Activated naive CD4-positive, alpha-beta T cell treated with anti-CD3 and anti-CD28 coated beads for 36 hours (primary cell): ENCODE measurements around the gene CHRNG. TPM values are rescaled to one million over a fixed set of nuclear protein-coding genes. Genes with fewer than 3 reads are reported as not detected.

ENCODE experiments used
- CTCF ChIA-PET: fragments of 350-600 bp; sonication (Branson Sonifier 250); formaldehyde crosslinking; loops from one replicate; lab custom pipeline; 2021; ENCODE audit warnings: antibody characterized with exemption; lab: Charles Lee
- DNase-seq: peaks from one replicate; pipeline ENCODE4 v3.0.0-alpha.2; 2020
- H3K27ac Mint-ChIP-seq: one replicate; pipeline ENCODE4 v1.8.0; 2021; ENCODE audit warnings: mild to moderate bottlenecking, mixed read lengths
- H3K27me3 Mint-ChIP-seq: one replicate; pipeline ENCODE4 v1.8.0; 2021; ENCODE audit warnings: low read depth, mixed read lengths
- H3K36me3 Mint-ChIP-seq: one replicate; pipeline ENCODE4 v1.8.0; 2021; ENCODE audit warnings: low read depth, mixed read lengths
- H3K4me1 Mint-ChIP-seq: one replicate; pipeline ENCODE4 v1.8.0; 2021; ENCODE audit warnings: low read depth, mixed read lengths
- H3K4me3 Mint-ChIP-seq: one replicate; pipeline ENCODE4 v1.8.0; 2021; ENCODE audit warnings: mild to moderate bottlenecking, moderate library complexity, mixed read lengths
- H3K9me3 Mint-ChIP-seq: one replicate; pipeline ENCODE4 v1.8.0; 2021; ENCODE audit warnings: mixed read lengths
- intact Hi-C: fragments of 100-400 bp; cut with micrococcal nuclease; formaldehyde crosslinking; loops from one replicate; pipeline ENCODE4 v1.15.1; 2023
- total RNA-seq, 2 experiments: library from RNA; stranded (reverse); gene quantifications; one replicate each; pipeline ENCODE4 v1.2.3, GENCODE V29; 2021

The CHRNG gene
- total RNA-seq, 2 experiments from 2014 or later = not detected

DNA sequence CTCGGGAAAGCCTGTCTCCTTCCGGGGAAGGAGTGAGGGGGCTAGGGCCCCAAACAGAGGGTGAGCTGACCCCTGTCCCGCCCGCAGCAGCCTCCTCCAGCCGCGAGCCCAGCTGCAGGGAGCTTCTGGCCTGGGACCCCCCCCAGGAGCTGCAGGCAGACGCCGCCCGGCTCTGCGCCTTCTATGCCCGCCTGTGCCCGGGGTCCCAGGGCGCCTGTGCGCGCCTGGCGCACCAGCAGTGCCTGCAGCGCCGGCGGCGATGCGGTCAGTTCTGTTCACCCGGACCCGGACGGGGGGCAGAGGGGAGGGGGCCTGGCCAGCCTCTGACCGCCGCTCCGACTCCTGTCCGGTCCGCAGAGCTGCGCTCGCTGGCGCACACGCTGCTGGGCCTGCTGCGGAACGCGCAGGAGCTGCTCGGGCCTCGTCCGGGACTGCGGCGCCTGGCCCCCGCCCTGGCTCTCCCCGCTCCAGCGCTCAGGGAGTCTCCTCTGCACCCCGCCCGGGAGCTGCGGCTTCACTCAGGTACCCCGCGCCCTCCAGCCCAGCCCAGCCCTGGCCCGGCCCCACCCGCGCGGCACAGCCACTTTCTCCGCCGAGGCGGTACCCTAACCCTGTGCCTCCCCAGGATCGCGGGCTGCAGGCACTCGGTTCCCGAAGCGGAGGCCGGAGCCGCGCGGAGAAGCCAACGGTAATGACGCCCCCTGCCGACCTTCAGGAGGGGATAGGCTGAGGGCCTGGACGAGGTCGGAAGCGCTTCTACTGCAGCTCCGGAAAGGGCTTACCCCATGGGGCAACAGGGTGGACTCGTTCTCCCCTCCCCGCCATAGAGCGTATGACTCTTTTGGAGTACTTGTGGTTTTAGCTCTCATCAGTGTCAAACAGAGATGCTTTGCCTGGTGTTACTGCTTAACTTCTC, 15.6 kb upstream of the CHRNG start:
- H3K36me3 Mint-ChIP-seq = no peaks in the 10 kb centered on the region
- H3K27ac Mint-ChIP-seq = no peak overlapping the region
- H3K4me3 Mint-ChIP-seq = no peak overlapping the region
- DNase-seq = peak; percentile 53
- intact Hi-C loops = loop anchor here (10.0 kb wide), 2 partner anchors 179 to 599 kb away; partner anchors contain the start of gene NPPC
- peaks cover 20% of the 10 kb centered on the region for H3K4me1 Mint-ChIP-seq
- H3K9me3 Mint-ChIP-seq = no peaks in the 10 kb centered on the region
- CTCF ChIA-PET = interaction anchor here (0.6 to 5.5 kb wide), 6 partner anchors 7 to 132 kb away, joined by 3 to 27 read pairs (median 3); no protein-coding TSS in a partner anchor
- peaks cover 46% of the 10 kb centered on the region for H3K27me3 Mint-ChIP-seq

DNA sequence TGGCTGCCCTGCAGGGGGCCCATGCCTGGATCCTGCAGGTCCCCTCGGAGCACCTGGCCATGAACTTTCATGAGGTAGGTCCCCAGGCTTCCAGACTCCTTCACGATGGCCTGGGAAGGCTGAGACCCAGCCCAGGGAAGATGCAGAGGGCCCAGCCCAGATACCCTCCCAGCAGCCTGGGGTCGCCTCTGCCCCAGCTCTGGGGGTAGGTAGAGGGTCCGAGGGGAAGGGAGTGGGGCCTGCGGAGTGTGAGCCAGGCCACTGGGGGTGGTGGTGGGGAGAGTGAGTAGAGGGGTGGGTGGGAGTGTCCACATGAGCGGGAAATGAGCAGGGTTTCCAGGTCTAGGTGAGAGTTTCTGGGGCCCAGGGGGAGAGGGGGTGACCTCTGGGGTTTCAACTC, 14.7 kb upstream of the CHRNG start:
- Mint-ChIP-seq H3K27ac (no peak overlapping the region), H3K9me3 (no peaks in the 10 kb centered on the region), H3K4me1 (peaks cover 21% of the 10 kb centered on the region), H3K27me3 (peaks cover 47% of the 10 kb centered on the region), H3K36me3 (no peaks in the 10 kb centered on the region), H3K4me3 (no peak overlapping the region)
- DNase-seq = no peak
- CTCF ChIA-PET = interaction anchor here (1.3 to 5.5 kb wide), 2 partner anchors 78 to 81 kb away, joined by 3 to 27 read pairs; no protein-coding TSS in a partner anchor
- intact Hi-C loops = loop anchor here (10.0 kb wide), 2 partner anchors 180 to 600 kb away; partner anchors contain the start of gene NPPC

DNA sequence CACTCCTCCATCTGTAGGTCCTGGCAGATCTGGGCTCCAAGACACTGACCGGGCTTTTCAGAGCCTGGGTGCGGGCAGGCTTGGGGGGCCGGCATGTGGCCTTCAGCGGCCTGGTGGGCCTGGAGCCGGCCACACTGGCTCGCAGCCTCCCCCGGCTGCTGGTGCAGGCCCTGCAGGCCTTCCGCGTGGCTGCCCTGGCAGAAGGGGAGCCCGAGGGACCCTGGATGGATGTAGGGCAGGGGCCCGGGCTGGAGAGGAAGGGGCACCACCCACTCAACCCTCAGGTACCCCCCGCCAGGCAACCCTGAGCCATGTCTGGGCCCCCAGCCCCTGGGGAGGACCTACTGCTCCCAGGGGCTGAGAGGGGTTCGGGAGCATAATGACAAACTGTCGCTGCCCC, 14.3 kb upstream of the CHRNG start:
- peaks cover 46% of the 10 kb centered on the region for H3K27me3 Mint-ChIP-seq
- H3K27ac Mint-ChIP-seq = no peak overlapping the region
- CTCF ChIA-PET = no interaction called here
- intact Hi-C loops = loop anchor here (10.0 kb wide), 2 partner anchors 180 to 600 kb away; partner anchors contain the start of gene NPPC
- DNase-seq = no peak
- no peaks in the 10 kb centered on the region for H3K36me3 Mint-ChIP-seq
- H3K9me3 Mint-ChIP-seq = no peaks in the 10 kb centered on the region
- no peak overlapping the region for H3K4me3 Mint-ChIP-seq
- H3K4me1 Mint-ChIP-seq = peaks cover 21% of the 10 kb centered on the region

DNA sequence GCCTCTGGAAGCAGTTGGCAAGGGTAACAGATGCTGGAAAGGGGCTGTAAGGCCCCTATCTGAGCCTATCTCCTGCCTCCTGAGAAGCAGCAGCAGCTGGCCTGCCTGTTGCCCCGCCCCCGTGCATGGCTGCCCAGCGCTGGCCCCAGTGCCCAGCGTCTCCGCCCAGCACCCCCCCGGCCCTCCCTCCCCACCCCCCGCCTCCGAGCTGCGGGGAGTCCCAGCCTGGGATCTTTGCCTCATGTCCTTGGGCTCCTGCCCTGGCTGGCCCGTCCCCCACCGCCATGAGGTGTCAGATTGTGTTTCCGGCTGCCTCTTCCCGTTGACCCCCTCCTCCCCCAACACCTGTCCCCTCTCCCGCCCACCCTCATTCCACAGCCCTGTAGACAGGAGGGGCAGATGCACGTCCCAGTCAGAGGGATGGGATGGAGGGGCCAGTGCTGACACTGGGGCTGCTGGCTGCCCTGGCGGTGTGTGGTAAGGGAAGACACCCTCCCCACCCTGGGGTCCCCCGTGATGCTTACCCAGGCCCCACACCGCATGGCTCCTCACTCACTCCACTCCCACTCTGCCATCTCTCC, 13.6 kb upstream of the CHRNG start, which contains the start of gene CHRND:
CHRND (plus strand) TSS at position 370 of the 581 bp plus-strand sequence; CDS start at position 426, 56 bp downstream.
- Mint-ChIP-seq H3K36me3 (no peaks in the 10 kb centered on the region), H3K4me1 (peaks cover 21% of the 10 kb centered on the region), H3K9me3 (no peaks in the 10 kb centered on the region), H3K27ac (no peak within 1 kb of the TSS), H3K27me3 (peaks cover 42% of the 10 kb centered on the region), H3K4me3 (no peak within 1 kb of the TSS)
- CTCF ChIA-PET = interaction anchor here (1.1 kb wide), 1 partner anchor 87 kb away, joined by 5 read pairs; no protein-coding TSS in a partner anchor
- no peak for DNase-seq
- intact Hi-C loops = loop anchor here (10.0 kb wide), 2 partner anchors 181 to 601 kb away; partner anchors contain the start of gene NPPC

DNA sequence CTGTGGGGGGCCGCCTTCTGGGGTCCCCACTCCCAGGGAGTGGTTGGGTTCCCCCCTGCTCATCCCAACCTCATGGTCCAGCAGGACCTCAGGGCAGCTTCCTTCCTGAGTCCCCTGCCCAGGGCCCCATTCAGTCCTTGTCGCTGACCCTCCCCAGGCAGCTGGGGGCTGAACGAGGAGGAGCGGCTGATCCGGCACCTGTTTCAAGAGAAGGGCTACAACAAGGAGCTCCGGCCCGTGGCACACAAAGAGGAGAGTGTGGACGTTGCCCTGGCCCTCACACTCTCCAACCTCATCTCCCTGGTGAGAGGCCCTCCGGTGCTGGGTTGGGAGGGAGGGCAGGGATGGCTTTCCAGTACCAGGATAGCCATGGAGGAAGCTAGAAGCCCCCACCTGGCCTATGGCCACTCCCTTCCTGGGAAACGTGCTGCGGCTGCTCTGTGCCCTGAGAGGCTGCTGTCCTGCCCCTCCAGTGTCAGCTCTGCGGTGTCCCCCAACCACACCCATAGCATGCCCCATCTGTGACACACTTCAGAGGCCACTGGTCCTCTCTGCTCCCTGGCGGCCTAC, 13.0 kb upstream of the CHRNG start:
- no peak overlapping the region for H3K4me3 Mint-ChIP-seq
- peaks cover 20% of the 10 kb centered on the region for H3K4me1 Mint-ChIP-seq
- peaks cover 38% of the 10 kb centered on the region for H3K27me3 Mint-ChIP-seq
- no peaks in the 10 kb centered on the region for H3K9me3 Mint-ChIP-seq
- CTCF ChIA-PET = interaction anchor here (1.1 kb wide), 1 partner anchor 87 kb away, joined by 5 read pairs; no protein-coding TSS in a partner anchor
- no peak overlapping the region for H3K27ac Mint-ChIP-seq
- no peak for DNase-seq
- H3K36me3 Mint-ChIP-seq = no peaks in the 10 kb centered on the region
- intact Hi-C loops = loop anchor here (10.0 kb wide), 2 partner anchors 182 to 602 kb away; partner anchors contain the start of gene NPPC

DNA sequence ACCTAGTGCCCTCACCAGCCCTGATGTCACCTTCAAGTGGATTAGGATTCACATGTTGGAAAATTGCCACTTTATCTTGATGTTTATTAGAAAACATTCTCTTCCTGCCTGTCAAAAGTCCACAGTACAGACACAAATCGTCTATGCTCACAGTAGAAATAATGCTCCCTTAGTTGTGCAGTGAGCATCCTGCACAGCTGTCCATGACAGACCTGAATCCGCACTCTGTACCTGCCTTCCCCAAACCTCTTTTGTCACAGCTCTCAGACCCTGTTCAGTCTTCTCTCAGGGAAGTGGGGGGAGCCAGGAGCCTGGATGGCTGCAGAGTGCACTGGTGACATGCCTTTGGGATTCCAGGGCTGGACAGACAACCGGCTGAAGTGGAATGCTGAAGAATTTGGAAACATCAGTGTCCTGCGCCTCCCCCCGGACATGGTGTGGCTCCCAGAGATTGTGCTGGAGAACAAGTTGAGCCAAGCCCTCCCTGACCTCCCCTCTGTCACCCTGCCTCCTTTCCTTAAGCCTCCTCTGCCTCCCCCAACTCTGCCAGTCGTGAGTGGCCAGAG, 11.5 kb upstream of the CHRNG start:
- H3K4me3 Mint-ChIP-seq = no peak overlapping the region
- intact Hi-C loops = loop anchor here (10.0 kb wide), 2 partner anchors 183 to 603 kb away; partner anchors contain the start of gene NPPC
- DNase-seq = no peak
- H3K27ac Mint-ChIP-seq = no peak overlapping the region
- H3K36me3 Mint-ChIP-seq = no peaks in the 10 kb centered on the region
- no peaks in the 10 kb centered on the region for H3K9me3 Mint-ChIP-seq
- H3K27me3 Mint-ChIP-seq = peaks cover 33% of the 10 kb centered on the region
- peaks cover 15% of the 10 kb centered on the region for H3K4me1 Mint-ChIP-seq
- CTCF ChIA-PET = no interaction called here

DNA sequence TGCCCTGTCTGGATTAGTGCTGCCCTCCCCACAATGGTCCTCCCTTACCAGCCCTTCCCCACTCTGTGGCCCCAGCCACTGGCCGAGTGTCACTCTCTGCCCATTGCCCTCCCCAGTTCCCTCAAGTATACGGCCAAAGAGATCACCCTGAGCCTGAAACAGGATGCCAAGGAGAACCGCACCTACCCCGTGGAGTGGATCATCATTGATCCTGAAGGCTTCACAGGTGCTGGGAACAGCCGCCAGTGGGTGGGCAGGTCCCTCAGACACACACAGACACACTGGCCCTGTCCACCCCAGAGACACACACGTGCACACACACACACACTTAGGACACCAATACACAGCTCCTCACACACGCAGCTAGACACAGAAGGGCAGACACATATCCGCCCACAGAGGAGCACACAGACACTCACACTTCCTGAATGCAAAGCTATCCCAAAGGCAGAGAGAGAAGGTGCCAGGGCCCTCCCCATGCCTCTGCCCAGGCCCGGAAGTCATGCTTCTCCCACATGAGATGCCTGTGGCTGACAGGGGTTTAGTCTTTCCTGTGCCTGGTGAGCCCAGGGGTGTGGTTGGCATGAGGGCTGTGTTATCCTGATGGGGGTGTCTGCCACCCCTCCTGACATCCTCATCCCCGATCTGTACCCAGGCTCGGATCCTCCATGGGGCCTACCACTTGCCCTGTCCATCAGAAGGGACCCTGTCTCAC, 10.6 kb upstream of the CHRNG start:
- H3K27me3 Mint-ChIP-seq = peaks cover 30% of the 10 kb centered on the region
- DNase-seq = peak; percentile 20
- no peak overlapping the region for H3K27ac Mint-ChIP-seq
- H3K4me1 Mint-ChIP-seq = peaks cover 10% of the 10 kb centered on the region
- no peak overlapping the region for H3K4me3 Mint-ChIP-seq
- intact Hi-C loops = loop anchor here (10.0 kb wide), 2 partner anchors 184 to 604 kb away; partner anchors contain the start of gene NPPC
- CTCF ChIA-PET = no interaction called here
- no peaks in the 10 kb centered on the region for H3K9me3 Mint-ChIP-seq
- H3K36me3 Mint-ChIP-seq = no peaks in the 10 kb centered on the region

DNA sequence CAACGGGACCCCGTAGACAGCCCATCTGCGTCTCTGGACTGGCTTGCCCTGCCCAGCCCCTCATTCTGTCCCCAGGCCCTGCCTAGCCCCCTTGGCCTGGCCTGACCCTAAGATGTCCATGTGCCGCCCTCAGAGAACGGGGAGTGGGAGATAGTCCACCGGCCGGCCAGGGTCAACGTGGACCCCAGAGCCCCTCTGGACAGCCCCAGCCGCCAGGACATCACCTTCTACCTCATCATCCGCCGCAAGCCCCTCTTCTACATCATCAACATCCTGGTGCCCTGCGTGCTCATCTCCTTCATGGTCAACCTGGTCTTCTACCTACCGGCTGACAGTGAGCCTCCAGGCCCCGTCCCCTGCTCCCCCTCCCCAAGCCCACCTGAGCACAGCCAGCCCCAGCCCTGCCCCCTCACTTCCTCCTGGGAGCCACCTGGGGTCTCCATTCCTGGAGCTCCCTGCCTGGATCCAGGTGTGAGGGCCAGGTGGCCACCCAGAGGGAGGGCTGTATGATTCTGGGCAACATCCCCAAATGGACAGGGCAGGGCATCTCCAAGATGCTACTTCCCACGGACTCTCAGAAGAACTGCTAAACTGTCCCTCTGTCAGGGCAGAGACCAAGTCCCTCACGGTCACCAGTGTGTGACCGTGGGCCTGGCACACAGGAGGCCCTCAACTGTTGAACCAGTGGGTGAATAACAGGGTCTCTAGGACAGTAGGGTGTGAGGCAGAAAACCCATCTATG, 9.5 kb upstream of the CHRNG start:
- Mint-ChIP-seq H3K36me3 (no peaks in the 10 kb centered on the region), H3K9me3 (no peaks in the 10 kb centered on the region), H3K27me3 (peaks cover 24% of the 10 kb centered on the region), H3K4me3 (no peak overlapping the region), H3K4me1 (peaks cover 8% of the 10 kb centered on the region), H3K27ac (no peak overlapping the region)
- intact Hi-C loops = loop anchor here (10.0 kb wide), 2 partner anchors 185 to 605 kb away; partner anchors contain the start of gene NPPC
- no peak for DNase-seq
- CTCF ChIA-PET = no interaction called here

DNA sequence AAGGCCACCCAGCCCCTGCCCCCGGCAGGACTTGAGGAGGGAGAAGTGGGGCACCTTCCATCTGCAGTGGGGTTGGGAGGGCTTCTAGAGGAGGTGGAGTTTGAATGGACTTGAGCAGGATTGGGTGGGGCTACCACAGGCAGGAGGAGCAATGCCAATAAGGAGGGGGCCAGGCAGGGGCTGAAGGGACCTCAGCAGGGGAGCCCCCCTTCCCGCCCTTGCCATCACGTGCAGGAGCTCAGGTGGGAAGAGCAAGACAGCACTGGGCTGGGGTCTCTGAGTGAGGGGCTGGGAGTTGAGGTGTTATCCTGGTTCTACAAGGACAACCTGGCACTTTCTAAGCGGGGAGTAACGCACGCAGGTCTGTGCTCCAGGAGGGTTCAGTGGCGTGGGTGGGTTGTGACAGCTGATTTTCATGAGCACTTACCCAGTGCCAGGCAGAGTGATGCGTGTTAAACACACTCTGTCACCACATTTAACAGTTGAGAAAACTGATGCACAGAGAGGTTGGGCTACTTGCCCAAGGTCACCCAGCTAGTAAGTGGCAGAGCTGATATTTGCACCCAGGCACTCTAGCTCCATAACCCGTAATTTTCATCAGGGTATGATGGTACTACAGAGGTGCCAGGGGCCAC, 8.7 kb upstream of the CHRNG start:
- H3K27me3 Mint-ChIP-seq = peaks cover 22% of the 10 kb centered on the region
- CTCF ChIA-PET = no interaction called here
- peaks cover 8% of the 10 kb centered on the region for H3K4me1 Mint-ChIP-seq
- H3K27ac Mint-ChIP-seq = no peak overlapping the region
- no peak for DNase-seq
- no peak overlapping the region for H3K4me3 Mint-ChIP-seq
- intact Hi-C loops = no loop called here
- no peaks in the 10 kb centered on the region for H3K36me3 Mint-ChIP-seq
- H3K9me3 Mint-ChIP-seq = no peaks in the 10 kb centered on the region

DNA sequence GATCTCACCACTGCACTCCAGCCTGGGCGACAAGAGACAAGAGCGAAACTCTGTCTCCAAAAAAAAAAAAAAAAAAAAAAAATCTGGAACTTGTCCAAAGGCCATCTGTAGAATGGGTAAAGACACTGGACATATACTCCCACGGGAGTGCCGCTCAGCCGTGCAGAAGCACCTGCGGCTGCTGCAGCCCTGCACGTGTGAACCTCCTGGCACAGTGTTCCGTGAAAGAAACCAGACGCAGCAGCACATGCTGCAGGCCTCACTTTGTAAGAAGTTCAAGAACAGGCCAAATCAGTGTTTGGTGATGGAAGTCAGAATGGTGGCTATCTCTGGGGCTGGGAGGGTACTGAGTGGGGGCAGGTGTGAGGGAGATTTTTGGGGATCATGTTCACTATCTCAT, 7.1 kb upstream of the CHRNG start:
- intact Hi-C loops = no loop called here
- no peak overlapping the region for H3K4me3 Mint-ChIP-seq
- no peaks in the 10 kb centered on the region for H3K36me3 Mint-ChIP-seq
- peaks cover 18% of the 10 kb centered on the region for H3K27me3 Mint-ChIP-seq
- peaks cover 8% of the 10 kb centered on the region for H3K4me1 Mint-ChIP-seq
- DNase-seq = no peak
- CTCF ChIA-PET = no interaction called here
- H3K9me3 Mint-ChIP-seq = no peaks in the 10 kb centered on the region
- H3K27ac Mint-ChIP-seq = no peak overlapping the region
